ENCODE data around the gene ABL2.
A peak's percentile ranks its signal among the peaks of the same experiment; 100 is the strongest.

Gene ABL2

DNA sequence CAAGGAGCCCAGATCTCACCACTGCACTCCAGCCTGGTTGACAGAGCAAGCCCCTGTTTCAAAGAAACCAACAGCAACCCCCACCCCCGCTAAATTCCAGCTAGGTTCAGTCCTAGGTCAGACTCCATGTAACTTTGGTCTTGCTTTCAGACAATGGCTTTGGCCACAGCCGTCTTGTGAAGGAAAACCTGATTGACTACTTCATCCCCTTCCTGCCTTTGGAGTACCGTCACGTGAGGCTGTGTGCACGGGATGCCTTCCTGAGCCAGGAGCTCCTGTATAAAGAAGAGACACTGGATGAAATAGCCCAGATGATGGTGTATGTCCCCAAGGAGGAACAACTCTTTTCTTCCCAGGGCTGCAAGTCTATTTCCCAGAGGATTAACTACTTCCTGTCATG, 134.7 kb downstream of the ABL2 start:
- no peak for DNase-seq

DNA sequence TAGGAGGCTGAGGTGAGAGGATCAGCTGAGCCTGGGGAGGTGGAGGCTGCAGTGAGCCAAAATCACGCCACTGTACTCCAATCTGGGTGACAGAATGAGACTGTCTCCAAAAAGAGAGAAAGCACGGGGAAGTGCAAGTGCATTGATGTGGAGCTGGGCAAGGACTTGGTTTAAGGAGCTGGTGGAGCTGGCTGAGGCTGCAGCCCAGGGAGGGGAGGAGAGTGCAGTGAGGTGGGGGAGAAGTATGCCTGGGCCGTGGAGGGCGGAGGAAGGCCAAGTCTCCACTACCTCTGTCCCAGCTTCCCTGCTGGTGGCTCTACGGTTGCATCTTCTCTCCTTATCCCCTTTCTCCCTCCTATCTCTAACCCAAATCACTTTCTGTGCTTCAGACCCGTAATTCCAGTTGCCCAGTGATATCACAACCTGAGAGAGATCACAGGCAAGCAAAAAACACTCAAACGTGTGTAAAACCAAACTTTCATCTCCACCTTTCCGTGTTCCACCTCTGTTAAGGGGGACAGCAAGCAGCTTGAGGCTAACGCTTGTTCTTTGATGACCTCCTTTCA, 136.5 kb downstream of the ABL2 start:
- no peak for DNase-seq

DNA sequence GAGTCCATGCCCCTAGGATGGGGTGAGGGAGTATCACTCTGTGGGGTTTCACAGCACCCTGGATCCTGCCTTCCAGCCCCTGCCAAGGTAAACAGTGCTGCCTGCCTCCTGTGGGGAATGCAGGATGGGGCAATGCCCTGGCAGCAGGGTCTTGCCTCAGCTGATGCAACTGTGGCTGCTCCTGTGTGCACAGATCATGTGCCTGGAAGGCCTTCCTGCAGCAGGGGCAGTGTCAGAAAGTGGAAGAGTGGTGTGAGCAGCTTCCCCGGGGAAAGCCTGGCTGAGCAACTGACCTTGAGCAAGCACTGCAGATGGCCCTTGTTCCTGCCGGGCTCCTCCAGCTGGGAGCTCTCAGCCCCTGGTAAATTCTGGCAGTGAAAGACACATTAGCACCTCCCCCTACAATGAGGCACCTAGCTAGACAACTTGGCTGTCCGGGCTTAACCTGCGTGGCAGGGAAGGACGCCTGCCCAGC, 137.7 kb downstream of the ABL2 start:
- no peak for DNase-seq

DNA sequence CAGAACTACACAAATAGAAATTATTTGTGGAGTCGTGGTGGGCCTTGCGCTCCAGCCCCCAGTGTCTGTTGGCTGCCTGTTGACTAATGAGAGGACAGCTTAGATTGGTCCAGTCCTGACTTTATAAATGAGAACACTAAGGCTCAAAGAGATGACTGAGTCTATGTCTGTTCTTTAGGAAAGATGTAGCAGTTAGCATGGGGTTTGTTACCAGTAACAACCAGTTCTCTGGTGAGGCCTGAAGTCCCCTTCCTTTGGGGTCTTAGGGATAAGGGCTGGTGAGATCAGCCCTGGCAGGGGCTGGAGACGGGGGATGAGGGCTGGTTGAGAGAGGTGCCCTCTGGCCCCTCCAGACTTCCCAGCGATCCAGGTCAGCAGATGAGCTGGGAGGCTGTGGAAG, 138.6 kb downstream of the ABL2 start:
- DNase-seq = no peak

DNA sequence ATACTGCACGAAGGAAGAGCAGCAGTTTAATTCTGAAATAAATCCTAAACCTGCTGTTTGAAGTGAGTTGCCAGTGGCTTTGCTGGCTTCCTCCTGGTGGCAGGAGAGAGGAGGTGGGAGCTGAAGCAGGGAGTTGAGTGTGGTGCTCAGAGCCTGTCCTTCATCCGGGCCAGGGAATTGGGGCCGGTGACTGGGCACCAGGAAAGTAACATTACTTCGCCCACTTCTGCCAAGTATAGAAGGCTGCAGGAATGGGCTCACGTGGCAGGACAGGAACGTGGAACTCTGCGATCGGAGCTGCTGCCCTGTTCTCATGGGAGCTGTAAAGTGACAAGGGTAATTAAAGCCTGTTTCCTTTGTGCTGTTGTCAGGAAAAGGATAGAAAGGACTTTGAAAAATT, 139.0 kb downstream of the ABL2 start:
- DNase-seq = peak in 1 of 51 donors; percentile 24

DNA sequence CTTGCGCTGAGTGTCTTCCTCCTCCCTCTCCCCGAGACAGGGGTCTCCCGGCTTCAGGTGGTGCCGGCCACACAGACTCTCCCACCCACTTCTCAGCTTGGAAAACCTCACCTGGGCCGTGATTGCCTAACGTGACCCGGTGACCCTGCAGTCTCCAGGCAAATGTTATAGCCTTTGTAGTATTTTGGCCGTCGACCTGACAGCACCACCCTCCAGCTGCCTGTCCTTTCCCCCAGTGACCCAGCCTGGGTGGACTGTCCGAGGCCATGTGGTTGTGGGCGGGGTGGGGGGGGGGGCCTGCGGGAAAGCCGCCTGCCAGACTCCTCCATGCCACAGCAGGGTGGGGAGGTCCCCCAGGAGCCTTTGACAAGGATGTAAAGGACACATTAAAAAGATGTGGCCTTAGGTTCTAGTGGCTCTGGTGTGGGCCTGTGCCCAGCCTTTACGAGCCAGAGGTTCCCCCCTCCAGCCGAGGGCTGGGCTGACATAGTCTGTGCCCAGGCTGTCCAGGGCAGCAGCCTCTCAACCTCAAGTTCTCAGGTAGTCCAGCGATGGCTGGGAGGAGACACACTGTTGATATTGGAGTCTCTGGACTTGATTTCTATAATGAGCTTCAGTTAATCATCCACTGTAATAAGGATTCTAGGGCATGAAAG, 139.5 kb downstream of the ABL2 start:
- no peak for DNase-seq

DNA sequence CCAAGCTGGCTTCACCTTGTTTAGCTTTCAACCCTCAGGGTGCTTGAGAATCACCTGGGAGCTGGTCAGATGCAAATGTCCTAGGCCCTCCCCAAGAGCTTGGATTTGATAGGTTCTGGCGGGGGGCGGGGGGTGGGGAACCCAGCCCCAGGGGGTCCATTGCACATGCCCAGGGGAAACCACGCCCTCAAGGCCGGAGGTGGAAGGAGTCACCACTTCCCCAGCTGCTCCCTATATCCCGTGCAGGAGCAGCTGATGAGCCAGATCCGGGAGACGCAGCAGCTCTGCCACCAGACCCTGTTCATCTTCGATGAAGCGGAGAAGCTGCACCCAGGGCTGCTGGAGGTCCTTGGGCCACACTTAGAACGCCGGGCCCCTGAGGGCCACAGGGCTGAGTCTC, 141.8 kb downstream of the ABL2 start:
- no peak for DNase-seq

DNA sequence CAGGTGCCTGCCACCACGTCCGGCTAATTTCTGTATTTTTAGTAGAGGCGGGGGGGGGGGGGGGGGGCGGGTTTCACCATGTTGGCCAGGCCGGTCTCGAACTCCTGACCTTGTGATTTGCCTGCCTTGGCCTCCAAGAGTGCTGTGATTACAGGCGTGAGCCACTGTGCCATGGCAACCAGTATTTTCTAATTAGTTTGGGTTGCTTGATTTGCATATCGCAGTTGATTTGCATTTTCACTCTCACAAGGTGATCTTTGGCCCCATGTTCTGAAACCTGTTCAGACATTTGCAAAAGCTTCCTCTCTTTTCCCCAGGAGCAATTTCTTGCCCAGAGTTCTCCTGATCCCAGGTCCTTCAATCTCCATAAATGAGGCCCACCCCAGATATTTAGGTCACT, 145.9 kb downstream of the ABL2 start:
- DNase-seq = no peak

DNA sequence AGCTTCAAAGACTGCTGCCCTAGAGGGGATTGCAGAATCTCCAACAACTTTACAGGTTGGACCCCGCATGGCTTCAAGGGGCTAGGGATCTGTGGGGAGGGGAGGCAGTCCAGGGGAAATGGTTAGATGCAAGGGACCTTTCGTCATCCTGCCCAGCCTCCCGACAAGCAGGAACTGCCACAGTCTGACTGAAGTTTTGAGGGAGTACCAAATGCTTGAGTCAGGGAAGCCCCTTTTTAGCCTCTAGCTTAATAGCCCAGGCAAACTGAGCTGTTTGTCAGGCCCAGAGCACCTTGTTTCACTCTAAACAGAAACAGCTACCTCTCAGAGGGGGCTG, 146.5 kb downstream of the ABL2 start:
- DNase-seq = no peak

DNA sequence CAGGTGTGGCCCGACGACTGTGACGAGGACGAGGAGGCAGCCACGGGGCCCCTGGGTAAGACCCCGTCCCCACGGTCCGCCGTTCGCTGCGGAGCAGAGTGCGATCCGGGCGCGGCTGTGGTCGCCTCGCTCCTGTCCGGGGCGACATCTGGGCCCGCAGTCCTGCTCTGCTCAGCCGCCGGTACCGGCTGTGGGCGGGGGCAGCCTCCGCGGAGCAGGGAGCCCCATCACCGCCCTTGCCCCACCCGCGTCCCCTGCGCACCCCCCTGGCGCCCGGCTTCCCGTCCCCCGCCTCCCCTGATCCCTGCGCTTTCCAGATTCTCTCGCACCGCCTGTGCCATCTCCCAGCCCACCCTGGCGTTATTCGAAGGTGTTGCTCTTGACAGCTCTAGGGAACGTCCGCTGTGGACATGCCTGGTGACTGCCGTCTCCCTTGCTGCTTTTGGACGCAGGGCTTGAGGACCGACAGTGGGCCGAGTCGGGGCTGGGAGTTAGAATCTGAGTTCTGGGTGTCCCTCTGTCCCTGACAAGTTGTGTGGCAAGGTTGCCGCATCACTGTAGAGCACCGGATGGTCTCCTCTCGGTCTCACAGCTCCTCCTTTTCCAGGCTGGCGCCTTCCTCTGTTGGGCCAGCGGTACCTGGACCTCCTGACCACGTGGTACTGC, 147.0 kb downstream of the ABL2 start:
- peak in 16 of 51 donors; percentile 15 to 63 (median 30) for DNase-seq

DNA sequence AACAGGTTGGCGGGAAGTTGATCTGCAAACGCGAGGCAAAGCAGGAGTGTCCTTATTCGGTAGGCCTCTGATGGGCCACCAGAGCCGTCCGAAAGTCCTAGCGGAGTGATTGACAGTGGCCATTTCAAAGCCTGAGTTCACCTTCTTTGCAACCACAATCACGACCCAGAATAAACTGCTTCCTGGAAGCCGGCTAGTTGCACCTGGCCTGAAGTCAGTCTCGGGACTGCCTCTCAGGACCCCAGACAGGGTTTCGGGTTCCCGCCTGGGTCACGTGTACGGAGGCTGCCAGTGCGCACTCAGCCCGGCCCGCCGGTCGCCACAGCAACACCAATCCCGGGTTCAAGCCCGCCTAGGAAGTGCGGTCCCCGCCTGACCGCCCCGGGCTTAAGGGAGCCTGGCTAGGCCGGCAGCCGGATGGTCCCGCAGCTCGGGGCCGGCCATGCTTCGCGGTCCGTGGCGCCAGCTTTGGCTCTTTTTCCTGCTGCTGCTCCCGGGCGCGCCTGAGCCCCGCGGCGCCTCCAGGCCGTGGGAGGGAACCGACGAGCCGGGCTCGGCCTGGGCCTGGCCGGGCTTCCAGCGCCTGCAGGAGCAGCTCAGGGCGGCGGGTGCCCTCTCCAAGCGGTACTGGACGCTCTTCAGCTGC, 147.7 kb downstream of the ABL2 start, which contains the start of gene TOR3A:
Gene TOR3A, plus strand, starts transcription at position 384 of the 646 bp plus-strand sequence. Its CDS starts 59 bp downstream, at position 443.
- peak; percentile 43 to 95 (median 85) for DNase-seq

DNA sequence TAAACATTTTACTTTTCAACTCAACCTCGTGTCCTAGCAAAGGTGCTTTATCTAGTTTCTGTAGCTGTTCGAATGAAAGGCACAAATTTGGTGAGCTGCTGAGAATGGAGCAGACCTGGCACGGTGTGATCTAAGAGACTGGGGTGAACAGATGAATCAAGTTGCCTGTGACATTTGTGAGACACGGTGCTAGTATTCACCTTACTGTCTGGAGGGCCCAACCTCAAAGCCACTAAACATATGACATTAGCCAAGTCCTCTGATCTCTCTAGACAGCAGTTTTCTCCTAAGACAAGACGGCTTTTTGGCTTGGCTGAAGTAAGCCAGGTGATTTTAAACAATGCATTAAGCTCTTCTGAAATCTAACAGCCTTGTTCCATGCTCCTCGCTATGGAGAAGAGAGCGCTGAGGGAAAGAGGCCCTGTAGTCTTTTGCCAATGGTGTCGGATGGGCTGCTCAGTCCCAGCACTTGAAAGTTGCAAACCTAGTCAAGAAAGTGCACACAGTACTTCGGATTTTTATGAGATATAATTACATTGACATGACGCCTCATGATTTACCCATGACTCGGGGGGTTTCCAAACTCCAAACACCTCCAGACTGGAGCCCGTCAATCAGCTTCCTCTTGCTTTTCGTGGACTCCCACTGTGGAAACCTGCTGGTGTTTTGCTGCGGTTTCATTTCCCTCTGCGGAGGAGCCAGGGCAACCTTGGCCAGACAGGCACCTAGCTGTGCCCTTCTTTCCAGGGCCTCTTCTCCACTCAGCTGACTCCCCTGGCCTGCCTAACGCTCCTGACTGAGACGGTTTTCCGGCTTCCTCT, 148.4 kb downstream of the ABL2 start:
- DNase-seq = peak in 5 of 51 donors; percentile 50 to 61 (median 53)

DNA sequence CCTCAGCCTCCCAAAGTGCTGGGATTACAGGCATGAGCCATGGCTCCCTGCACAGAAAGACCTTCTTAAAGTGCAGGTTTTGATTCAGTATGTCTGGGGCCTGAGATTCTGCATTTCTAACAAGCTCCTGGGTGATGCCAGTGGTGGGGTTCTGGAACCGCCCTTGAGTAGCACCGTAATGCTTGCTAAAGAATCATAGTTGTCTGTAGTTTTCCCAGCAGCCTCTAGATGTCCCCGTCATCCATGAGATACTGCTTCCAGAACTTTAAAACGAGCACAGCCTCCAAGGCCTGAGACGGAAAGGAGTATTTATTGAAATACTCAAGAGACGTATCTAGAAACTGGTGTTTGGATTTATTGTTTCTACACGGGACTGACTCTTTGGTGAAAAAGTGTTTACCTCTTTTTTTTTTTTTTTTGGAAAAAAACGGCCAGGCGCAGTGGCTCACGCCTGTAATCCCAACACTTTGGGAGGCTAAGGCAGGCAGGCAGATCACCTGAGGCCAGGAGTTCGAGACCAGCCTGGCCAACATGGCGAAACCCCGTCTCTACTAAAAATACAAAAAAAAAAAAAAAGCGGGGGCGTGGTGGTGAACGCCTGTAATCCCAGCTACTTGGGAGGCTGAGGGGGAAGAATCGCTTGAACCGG, 150.2 kb downstream of the ABL2 start:
- DNase-seq = peak in 25 of 51 donors; percentile 3 to 49 (median 28)

DNA sequence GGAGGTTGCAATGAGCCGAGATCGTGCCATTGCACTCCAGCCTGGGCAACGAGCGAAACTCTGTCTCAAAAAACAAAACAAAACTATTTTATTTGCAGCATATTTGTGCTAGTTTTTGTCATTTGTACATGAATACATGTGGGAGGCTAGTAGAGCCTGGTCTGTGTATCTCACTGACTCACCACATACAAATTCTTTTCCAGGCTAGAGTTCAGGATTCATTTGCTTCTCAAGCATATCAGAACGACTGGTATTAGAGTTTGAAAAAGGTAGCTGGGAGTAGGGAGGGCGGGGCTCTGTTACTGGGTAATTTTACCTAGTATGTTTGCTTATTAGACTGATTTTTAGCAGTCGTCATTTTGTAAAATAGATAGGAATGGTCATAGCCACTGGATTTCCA, 152.1 kb downstream of the ABL2 start:
- DNase-seq = no peak

DNA sequence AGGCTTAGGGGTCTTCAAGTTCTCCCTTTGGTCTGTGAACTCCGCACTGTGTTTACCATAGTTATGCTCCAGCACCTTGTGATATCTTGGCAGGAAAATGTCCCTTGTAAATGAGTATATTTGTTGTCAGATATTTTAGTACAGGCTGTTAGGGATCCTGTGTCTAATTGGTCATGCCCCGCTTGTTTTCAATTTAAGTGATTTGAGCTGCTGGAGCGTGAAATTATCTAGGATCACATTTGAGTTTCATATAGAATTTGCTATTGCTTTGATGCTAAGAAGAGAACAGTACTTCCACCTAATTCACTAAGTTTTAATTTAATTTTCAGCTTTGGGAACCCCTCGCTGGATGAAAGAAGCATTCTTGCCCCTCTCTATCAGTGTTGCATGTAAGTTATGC, 163.0 kb downstream of the ABL2 start:
- DNase-seq = no peak

DNA sequence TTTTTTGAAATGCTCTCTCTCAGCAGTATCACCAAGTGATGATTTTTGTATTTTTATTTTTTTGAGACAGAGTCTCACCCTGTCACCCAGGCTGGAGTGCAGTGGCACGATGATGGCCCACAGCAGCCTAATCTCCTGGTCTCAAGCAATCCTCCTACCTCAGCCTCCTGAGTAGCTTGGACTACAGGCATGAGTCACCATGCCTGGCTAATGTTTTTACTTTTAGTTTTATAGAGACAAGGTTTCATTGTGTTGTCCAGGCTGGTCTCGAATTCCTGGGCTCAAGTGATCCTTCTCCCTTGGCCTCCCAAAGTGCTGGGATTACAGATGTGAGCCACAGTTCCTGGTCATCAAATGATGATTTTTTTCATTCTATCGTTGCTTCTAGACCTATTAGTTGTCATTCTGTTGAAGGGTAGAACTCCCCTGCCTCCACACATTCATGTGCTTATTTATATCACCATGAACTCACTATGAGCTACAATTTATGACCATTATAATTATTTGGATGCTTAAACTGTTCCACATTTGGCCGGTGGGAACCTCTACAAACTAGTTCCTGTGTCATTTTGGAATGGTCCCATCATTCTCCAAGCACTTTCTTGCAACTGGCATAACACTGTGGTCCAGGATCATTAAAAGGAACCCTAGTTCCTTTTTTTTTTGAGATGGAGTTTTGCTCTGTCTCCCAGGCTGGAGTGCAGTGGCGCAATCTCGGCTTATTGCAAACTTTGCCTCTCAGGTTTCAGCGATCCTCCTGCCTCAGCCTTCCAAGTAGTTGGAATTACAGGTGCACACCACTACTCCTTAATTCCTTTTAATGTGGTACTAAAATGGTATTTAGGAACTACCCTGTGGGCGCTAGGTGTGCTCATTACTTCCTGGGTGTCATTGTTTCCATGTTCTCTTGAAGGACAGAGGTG, 167.9 kb downstream of the ABL2 start:
- DNase-seq = no peak

DNA sequence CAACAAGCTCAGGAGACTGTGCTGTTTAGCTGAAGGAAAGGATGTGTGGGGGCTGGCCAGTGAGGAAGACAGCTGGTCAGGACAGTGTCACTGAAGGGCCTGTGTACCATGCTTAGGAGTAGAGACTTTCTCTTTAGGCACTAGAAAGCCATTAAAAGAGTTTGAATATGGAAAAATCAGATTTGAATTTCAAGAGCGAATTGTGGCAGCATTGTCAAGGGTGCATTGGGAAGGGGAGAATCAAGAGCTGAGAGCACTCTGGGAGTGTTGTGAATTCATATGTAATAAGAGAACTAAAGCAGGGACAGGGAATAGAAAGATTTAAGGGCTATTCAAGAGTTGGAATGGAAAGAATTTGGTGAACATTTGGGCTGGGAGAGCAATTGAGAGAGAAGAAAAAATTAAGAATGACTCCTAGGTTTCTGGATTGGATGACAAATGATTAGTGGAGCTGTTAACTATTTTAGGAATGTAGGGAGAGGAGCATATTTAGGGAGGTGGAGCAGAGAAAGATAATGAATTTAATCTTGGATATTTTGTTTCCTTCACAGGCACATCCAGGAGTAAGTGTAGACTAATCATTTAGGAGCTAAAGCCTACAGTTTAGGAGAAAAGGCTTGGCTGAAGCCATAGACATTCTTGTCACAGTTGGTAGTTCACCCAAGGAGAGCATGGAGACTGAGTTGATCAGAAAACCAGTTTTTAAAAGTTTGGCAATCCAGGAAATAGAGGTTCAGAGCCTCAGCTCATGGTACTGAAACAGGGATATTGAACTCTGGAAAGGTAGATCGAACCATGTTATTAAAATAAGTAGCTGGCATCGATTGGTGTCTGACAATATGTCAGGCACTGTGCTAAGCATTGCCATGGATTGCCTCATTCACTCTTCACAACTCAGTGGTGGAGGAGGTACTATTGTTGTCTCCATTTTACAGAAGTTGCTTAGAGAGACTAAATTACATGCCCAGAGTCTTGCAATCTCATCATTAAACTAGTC, 170.7 kb downstream of the ABL2 start:
- DNase-seq = no peak

DNA sequence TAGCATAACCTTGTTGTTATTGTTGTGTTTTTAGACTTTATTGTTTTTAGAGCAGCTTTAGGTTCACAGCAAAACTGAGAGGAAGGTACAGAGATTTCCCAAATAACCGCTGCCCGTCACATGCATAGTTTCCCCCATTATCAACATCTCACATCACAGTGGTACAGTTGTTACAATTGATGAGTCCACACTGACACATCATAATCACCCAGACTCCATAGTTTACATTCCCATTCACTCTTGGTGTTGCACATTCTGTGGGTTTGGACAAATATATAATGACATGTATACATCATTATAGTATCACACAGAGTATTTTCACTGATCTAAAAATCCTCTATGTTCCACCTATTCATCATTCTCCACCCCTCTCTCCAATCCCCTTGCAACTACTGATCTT, 173.5 kb downstream of the ABL2 start:
- no peak for DNase-seq

DNA sequence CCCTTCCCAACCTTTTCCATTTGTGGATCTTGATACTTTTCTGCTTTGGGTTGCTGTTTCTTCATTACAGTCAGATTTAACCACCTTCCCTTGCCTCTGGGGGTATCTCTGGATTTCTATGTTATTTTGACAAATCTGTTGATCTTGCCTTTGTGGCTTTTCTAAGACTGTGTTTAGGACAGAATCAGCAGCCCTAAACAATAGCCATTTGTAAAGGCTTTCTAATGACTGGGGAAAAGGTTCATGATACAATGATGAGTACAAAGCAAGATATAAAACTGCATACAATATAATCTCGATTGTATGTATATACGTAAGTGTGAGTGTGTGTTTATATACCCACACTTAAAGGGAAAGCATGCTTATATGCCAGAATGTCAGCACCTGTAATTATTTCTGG, 176.0 kb downstream of the ABL2 start:
- DNase-seq = no peak

All from hypothalamus (tissue), 51 donors.